GM12873 (cell line): Measurements from ENCODE around the gene BAZ1B.

Experiments used
- TF ChIP-seq, protein P1 (sequence below): IDR thresholded peaks from 2 replicates; pipeline ENCODE4 v1.5.1; 2012; ENCODE audit warnings: low read depth, mild to moderate bottlenecking, moderate library complexity, low read length, control low read depth; ENCODE audit not compliant: insufficient read depth; ENCODE audit errors: missing control alignments

BAZ1B gene

DNA sequence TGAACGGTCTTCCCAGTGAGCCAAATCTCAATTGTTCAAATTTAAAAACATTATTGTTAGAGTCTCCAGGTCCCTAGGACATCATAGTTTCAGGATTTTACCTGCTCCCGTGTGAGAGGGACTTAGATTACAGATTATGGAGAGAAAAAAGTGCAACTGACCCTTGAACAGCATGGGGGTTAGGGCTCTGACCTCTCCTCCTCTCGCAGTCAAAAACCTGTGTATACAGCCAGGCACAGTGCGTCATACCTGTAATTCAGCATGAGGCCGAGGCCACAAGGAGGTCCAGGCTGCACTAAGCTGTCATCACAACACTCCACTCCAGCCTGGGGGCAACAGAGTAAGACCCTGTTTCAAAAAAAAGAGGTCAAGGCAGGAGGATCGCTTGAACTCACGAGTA, 25.5 kb downstream of the BAZ1B start:
- TF ChIP-seq, protein P1, sequence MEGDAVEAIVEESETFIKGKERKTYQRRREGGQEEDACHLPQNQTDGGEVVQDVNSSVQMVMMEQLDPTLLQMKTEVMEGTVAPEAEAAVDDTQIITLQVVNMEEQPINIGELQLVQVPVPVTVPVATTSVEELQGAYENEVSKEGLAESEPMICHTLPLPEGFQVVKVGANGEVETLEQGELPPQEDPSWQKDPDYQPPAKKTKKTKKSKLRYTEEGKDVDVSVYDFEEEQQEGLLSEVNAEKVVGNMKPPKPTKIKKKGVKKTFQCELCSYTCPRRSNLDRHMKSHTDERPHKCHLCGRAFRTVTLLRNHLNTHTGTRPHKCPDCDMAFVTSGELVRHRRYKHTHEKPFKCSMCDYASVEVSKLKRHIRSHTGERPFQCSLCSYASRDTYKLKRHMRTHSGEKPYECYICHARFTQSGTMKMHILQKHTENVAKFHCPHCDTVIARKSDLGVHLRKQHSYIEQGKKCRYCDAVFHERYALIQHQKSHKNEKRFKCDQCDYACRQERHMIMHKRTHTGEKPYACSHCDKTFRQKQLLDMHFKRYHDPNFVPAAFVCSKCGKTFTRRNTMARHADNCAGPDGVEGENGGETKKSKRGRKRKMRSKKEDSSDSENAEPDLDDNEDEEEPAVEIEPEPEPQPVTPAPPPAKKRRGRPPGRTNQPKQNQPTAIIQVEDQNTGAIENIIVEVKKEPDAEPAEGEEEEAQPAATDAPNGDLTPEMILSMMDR = no peak

DNA sequence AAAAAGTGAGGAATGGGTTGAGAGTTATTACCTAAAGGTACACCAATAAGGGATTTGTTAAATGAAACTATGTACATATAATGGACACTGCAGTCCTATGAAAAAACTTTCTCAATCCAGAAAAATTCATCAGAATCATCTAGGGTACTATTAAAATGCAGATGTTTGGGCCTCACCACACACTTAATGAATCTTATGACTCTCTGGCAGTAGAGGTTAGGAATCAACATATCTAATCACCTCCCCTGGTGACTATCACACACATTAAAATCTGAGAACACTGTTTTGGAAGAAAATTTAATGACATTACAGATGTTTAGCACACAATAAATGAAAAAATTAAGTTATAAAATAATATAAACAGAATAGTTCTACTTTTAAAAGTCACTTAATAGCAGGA, 32.1 kb downstream of the BAZ1B start:
- TF ChIP-seq, protein P1 = no peak

DNA sequence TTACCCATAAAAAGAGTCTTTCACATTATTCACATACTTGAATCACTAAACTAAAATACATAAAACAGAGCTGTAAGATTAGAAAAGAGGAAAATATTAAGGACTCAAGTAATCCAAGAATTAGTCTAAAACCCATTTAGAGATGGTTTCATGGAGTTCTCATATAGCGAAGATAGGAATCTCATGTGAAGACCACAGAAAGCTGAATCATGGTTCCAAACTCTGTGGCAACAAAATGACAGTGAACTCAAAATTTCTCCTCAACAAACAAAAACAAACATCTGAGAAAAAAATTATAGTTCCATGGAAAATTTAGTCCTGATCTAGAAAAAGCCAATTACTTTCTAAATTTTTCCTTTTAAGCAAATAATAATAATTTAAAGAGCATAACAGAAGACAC, 34.6 kb downstream of the BAZ1B start:
- TF ChIP-seq, protein P1 = no peak

DNA sequence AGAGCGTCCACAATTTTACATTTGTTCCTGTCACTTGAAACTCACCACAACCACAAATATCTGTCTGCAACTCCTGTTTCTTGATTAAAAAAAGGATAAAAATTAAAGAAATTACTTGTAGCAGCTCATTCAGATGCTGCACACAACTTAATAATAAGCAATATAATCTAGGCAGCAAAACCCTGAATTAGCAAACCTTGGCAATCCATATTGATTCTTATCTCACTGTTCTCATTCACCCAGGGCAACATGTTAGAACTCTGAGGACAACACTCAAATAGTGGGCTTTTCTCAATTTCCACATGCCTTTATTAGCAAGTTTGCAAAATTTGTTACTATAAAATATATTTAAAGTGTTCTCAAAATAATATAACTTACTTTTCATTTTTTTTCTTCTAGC, 38.9 kb downstream of the BAZ1B start:
- TF ChIP-seq, protein P1 = no peak

DNA sequence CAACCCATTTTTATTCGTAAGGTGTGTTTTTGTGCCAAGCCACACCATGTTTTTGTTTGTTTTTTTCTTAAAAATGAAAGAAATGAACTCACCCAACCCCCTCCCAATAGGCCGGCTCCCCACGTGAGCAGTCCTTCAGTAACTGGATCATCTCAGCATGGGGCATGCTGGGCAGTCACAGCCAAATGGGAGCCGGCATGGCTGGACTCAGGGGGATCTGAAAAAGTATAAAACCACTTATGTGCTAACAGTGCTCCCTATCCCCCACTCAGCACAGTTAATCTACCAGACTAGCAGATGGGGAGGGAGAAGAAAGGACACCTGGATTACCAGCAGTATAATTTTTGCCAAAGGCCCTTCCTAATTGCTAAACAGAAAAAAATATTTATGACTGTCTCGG, 39.3 kb downstream of the BAZ1B start:
- TF ChIP-seq, protein P1 = no peak

DNA sequence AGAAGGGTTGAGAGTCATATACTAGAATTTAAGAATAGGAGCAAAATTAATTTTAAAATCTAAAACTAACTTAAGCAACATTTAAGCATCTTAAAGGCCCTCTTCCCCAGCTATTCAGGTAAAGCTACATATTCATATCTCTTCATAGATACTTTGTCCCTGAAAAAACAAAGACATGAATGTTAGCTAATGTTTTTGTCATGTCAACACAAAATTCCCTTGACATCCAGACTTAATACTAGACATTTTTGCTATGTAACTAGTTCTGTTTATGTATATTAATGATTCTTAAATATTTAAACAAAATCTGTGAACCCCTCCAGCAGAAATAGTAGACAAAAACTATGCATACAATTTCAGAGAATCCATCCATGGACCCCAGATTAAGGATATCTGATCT, 43.5 kb downstream of the BAZ1B start:
- TF ChIP-seq, protein P1 = no peak

DNA sequence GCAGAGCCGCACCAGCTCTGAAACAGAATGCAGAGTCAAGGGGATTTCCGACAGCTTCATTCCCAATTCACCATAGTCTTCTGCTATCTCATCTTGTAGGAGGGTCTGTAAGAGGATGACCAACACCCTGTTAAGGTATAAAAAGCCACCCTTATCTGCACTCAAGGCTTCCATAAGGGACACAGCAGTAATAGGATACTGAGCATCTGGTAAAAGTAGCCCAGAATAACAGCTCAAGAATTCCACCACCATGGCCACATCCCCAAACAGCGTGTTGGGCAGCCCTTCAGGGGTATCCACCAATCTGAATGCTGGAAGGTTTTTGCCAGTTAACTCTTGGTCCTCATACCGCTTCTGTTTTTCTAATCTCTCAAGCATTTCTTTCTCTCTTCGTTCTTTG, 44.7 kb downstream of the BAZ1B start:
- TF ChIP-seq, protein P1 = no peak
